H1 (cell line): ENCODE results near the gene CCDC18.

Experiments
- CTCF ChIP-seq, 3 experiments: IDR thresholded peaks; 1 replicate in 2 of 3; 2 replicates in 1 of 3; pipeline versions ENCODE4 v1.5.1 to v1.6.1; 2011; ENCODE audit warnings: low read length in 3 of 3, mild to moderate bottlenecking in 3 of 3, inconsistent platforms in 2 of 3, low read depth in 1 of 3, moderate library complexity in 1 of 3; ENCODE audit not compliant: insufficient read depth in 1 of 3; ENCODE audit errors: control extremely low read depth in 1 of 3
- GABPA ChIP-seq: IDR thresholded peaks from 2 replicates; pipeline ENCODE4 v1.6.1; 2011; ENCODE audit warnings: mild to moderate bottlenecking, low read length, moderate library complexity, borderline replicate concordance; ENCODE audit not compliant: insufficient read depth
- POLR2A ChIP-seq, 2 experiments: IDR thresholded peaks; 1 replicate in 1 of 2; 2 replicates in 1 of 2; pipeline ENCODE4 v1.6.1; 2011; ENCODE audit warnings: low read depth in 2 of 2, low read length in 2 of 2, mild to moderate bottlenecking in 2 of 2; ENCODE audit errors: control extremely low read depth in 1 of 2
- RAD21 ChIP-seq, 2 experiments: IDR thresholded peaks in 1 of 2; conservative IDR thresholded peaks in 1 of 2; 2 replicates each; pipeline ENCODE4 v1.6.1; 2011; ENCODE audit warnings: low read depth in 2 of 2, low read length in 2 of 2, improper control_type of control experiment in 1 of 2, inconsistent platforms in 1 of 2, mild to moderate bottlenecking in 1 of 2, moderate library complexity in 1 of 2

- no peak for TF ChIP-seq RAD21 (IDR thresholded peaks at IDR 0.05 in 1 of 2, conservative IDR thresholded peaks at IDR 0.05 in 1 of 2; ENCODE audit: low read depth in 2 of 2, low read length in 2 of 2)
- TF ChIP-seq CTCF (IDR thresholded peaks at IDR 0.05; ENCODE audit: control extremely low read depth in 1 of 3, insufficient read depth in 1 of 3, low read depth in 1 of 3, low read length in 3 of 3), result no peak
- TF ChIP-seq POLR2A (IDR thresholded peaks at IDR 0.05; ENCODE audit: control extremely low read depth in 1 of 2, low read depth in 2 of 2, low read length in 2 of 2), result no peak
- TF ChIP-seq GABPA, result no peak
Measured at GRCh38 chr1:93257889-93258288, 77.4 kb downstream of the CCDC18 start.
